Left renal pelvis (tissue), 4 donors: Measurements from ENCODE around the gene ANO10. TPM values are rescaled to one million over a fixed set of nuclear protein-coding genes. Genes with fewer than 3 reads are reported as not detected.
A peak's percentile ranks its signal among the peaks of the same experiment; 100 is the strongest.
"Not testable (repeated sequence)": the region's sequence is repeated elsewhere in the genome, so short reads cannot be mapped to it uniquely, and the experiment has no call there.

Source experiments
- DNase-seq, 4 donors: peaks; one replicate each; pipeline ENCODE4 v3.0.0-alpha.2; 2013; ENCODE audit warnings: low read depth in 4 of 4, low spot score in 3 of 4
- polyA plus RNA-seq, 4 donors: library from polyadenylated mRNA; unstranded; fragments of 120-200 nt; gene quantifications; one replicate each; pipeline ENCODE4 v1.2.1, GENCODE V29; 2013; ENCODE audit not compliant: insufficient read length in 4 of 4

The ANO10 gene
- polyA plus RNA-seq, 4 donors: 33.3 to 49.5 (median 35.8) TPM

DNA sequence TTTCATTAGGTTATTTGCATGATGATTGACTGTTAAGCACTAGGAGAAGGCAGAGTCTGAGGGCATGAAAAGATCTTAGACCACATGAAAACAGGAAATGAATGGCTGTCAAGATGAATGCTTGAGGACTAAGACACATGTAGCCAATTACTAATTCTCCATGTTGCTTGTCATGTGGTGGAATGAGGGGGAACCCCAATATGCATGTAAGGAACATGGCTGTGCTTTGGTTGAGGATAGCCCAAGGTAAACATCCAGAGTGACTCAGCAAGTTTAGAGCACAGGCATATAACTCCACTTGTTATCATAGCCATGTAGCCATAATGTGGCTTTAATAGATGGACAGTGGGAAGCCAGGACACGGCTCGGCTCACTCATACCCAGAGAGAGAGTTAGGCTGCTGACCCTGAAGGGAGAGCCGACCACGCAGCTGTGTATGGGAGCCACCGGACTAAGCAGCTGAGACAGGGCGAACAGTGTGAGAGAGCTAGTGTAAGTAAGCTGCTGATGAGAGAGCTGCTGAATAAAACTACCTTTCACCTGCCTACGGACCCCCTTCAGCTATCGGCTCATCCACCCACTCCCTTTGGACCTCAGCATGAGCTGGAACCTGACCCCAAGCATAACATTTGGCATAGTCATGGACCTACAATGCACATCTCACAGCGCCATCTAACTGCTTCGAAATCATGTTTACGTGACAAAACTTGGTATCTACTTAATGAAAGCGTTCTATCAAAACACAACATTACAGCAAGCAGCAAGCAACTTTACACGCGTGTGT, 37.6 kb downstream of the ANO10 start:
- DNase-seq: no peak

- no peak for DNase-seq
These were observed 38.3 kb downstream of the ANO10 start for GRCh38 chr3:43583481-43583880.

DNA sequence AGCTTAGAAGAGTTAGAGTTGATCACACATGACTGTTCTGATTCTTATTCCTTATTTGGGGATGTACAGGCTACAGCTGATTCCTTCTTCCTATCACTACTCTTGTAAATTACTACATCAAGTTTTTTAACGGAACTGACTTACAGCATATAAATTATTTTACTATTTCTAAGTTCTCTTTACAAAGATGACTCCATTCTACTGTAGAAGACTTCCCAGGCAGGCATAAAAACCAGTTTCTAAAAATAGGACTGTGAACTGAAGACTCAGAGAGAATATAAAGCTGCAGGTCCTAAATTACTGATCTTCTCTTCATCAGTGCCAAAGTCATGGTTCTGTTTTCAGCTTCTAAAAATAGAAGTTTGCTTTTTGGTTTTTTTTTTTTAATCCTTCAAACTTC, 38.9 kb downstream of the ANO10 start:
- no peak for DNase-seq

DNA sequence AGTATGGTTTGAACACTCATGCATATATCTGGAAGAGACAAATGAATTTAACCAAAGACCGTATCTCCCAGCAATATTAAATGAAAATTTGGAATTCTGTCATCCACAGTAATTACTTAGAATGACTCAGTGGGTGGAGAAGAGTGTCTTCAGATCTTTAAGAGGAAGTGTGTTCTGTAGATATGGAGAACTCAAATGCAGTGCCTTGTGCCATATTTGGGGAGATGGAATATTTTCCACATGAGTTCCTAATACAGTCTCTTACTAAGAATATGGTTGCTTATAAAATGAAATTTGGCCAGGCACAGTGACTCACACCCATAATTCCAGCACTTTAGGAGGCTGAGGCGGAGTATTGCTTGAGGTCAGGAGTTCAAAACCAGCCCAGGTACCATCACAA, 40.5 kb downstream of the ANO10 start:
- DNase-seq: no peak

GRCh38 chr3:43580181-43580580, 41.6 kb downstream of the ANO10 start:
- DNase-seq: no peak

- no peak for DNase-seq
These were observed 48.2 kb downstream of the ANO10 start for GRCh38 chr3:43573576-43573975.

DNA sequence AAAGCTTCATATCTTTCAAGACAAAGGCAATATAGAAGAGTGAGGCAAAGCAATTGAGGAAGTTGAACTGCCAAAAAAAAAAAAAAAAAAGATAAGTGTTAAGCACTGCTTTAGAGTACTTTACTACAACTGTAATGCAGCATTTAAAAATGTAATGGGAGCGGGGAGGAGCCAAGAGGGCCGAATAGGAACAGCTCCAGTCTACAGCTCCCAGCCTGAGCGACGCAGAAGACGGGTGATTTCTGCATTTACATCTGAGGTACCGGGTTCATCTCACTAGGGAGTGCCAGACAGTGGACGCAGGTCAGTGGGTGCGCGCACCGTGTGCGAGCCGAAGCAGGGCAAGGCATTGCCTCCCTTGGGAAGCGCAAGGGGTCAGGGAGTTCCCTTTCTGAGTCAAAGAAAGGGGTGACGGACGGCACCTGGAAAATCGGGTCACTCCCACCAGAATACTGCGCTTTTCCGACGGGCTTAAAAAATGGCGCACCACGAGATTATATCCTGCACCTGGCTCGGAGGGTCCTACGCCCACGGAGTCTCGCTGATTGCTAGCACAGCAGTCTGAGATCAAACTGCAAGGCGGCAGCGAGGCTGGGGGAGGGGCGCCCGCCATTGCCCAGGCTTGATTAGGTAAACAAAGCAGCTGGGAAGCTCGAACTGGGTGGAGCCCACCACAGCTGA, 56.0 kb downstream of the ANO10 start:
- DNase-seq: not testable (repeated sequence)

- DNase-seq: no peak
These were observed 61.9 kb downstream of the ANO10 start for GRCh38 chr3:43559961-43560360.

DNA sequence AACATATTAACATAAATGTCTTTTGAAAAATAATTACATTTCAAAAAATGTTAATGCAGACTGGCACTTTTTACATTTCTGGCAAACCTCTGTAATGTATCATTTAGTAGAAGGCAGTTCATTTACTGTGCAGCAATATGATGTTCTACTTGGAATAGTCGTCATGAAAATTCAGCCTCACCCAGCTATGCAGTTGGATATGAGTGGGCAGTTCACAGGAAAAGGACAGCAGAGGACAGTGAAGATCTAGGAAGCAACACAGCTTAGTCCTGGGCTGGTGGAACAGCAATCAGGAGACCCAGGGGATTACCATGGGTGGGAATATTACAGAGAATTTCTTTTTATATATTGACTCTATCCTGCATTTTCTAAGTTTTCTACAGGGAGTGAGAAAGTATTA, 63.6 kb downstream of the ANO10 start:
- DNase-seq: no peak

GRCh38 chr3:43549626-43550290, 72.1 kb downstream of the ANO10 start:
- DNase-seq: no peak

- peak in 3 of 4 donors; percentile 5 to 22 (median 19) for DNase-seq
These were observed 77.5 kb downstream of the ANO10 start for GRCh38 chr3:43544277-43544676.

- DNase-seq: no peak
These were observed 79.3 kb downstream of the ANO10 start for GRCh38 chr3:43542328-43543043.

GRCh38 chr3:43540624-43541023, 81.2 kb downstream of the ANO10 start:
- DNase-seq: no peak

DNA sequence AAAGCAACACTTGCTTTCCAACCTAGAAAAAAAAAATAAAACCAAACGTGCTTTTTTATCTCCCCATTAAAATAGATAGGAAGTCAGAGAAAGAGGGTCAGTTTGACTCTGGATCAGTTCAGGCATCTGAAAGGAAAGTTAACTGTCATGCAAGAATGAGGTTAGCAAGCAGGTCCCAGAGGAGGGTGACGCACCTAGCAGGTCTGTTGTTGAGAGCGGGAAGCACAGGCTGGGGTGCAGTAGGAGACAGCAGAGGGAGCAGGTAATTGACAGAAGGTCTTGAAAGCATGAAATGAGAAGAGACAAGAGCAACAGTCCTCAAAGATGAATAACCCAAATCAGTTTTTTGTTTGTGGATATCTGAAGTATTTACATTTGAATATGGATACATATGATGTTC, 82.5 kb downstream of the ANO10 start:
- no peak for DNase-seq

GRCh38 chr3:43537225-43537624, 84.6 kb downstream of the ANO10 start:
- DNase-seq: no peak

DNA sequence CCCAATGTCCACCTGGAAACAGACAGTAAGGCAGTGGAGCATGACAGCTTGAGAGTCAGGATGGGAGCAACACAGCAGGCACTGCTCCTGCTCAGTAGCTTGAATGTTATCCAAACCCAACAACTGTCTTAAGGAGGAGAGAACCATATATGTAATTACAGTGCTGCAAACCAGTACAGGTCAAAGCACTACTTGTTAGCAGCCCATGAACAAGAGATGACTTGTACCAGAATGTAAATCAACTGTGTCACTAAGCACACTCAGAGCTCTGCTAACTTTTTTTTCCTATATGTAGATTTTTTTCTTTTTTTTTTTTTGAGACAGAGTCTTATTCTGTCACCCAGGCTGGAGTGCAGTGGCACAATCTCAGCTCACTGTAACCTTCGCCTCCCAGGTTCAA, 87.1 kb downstream of the ANO10 start:
- no peak for DNase-seq

DNA sequence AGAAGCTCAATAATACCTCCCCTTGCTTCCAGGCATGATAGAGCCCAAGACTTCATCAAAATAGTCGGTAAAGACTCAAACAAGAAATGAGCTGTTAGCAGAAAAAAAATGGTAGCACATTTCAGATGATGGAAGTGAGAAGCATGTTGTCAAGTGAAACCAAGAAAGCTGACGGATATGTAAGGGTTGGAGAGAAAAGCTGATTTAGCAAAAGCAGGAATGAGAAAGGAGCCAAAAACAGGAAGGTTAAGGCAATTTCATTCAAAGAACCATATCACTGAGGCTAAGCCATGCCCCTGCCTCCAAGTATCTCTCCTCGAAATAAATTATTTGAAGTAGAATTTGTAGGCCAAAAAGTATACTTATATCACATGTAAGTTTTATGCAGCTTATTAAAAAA, 88.8 kb downstream of the ANO10 start:
- DNase-seq: no peak

- DNase-seq: no peak
These were observed 90.0 kb downstream of the ANO10 start for GRCh38 chr3:43531835-43532234.

DNA sequence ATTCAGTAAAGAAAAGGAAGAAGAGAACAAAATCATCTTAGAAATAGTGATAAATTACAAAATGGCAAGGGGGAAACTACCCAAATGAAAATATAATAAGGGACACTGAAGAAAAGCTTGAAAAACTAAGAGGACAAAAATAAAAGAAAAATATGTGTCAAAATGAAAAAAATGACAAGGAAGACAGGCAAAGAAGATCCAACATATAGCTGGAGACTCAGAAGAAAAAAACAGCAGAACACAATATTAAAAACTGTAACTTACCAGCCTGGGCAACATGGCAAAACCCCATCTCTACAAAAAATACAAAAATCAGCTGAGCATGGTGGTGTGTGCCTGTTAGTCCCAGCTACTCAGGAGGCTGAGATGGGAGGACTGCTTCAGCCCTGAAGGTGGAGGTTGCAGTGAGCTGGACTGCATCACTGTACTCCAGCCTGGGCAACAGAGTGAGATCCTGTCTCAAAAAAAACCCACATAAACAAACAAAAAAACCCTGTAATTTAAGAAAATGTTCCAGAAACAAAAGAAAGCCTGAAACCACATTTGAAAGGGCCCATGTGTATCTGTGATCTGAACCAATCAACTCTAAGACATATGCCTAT, 93.2 kb downstream of the ANO10 start:
- no peak for DNase-seq

DNA sequence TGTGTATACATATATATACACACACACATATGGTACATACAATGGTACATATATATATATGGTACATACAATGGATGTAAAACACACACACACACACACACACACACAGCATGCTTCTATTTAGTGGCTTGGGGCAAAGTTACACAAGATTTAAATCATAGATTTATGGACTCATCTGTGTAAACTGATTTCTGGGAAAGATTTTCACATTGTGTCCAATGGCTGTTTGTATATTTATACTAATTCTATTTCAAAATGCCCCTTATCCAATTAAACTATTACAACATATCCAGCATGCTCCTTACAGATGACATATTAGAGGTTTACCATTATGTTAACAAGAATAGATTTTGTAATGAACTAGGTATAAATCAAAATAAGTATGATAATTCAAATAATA, 94.9 kb downstream of the ANO10 start:
- no peak for DNase-seq
